DMS114 treated with DMSO at 0.1 percent for 48 hours (cell line): ENCODE measurements around the gene POFUT2.

Source experiments
- DNase-seq: peaks from one replicate; lab custom pipeline; 2025; ENCODE audit not compliant: unreplicated experiment; lab: John Stamatoyannopoulos, UW

Gene POFUT2

GRCh38 chr21:45285266-45285931 lies 2.3 kb downstream of the POFUT2 start:
- DNase-seq, result no peak

DNA sequence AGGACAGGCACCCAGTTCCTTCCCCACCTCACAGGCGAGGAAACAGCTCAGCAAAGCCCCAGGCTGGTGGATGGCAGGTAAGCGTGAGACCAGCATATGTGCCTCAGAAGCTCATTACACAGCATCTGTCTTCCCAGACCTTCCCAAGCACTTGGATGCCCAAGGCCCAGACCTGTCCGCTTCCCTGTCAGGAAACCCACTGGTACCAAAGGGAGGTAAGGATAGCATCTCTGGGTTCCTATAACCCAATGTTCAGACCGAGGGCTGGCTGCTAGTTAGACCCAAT lies 3.3 kb downstream of the POFUT2 start:
- DNase-seq, result no peak

DNA sequence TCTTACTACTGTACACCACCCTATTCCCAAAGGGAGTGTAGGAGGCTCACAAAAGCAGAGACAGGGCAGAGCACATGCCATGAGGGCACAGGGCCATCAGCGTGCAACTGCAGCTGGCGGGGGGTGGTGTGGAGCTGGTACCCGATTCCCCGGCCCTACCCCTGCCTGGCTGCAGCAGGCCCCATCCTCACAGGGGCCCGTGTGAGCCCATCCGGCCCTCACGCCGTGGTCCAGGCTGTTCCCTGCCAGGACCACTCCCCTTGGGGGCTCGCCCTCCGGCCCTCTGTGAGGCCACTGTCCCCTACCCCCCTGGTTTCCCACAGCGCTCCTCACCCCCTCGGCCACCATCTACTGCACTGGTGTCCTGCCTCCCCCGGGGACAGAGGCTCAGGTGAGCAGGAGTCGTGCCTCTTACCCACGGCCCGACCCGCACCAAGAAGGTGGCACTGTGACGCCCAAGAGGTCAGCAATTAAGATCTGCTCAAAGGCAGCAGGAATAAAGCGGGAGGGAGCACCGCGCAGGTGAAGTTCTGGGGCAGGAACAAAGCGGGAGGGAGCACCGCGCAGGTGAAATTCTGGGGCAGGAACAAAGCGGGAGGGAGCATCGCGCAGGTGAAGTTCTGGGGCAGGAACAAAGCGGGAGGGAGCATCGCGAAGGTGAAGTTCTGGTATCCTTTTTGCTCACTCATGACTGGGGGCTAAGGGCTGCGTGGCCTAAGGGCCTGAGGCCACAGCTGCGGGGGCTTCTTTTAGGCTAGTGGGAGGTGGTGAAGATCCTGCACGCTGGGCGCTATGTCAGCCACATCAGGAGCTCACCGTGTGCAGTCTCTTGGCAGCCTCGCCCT lies 3.9 kb downstream of the POFUT2 start:
- no peak for DNase-seq

- DNase-seq, result no peak
These were observed 4.6 kb downstream of the POFUT2 start for GRCh38 chr21:45283035-45283610.

DNA sequence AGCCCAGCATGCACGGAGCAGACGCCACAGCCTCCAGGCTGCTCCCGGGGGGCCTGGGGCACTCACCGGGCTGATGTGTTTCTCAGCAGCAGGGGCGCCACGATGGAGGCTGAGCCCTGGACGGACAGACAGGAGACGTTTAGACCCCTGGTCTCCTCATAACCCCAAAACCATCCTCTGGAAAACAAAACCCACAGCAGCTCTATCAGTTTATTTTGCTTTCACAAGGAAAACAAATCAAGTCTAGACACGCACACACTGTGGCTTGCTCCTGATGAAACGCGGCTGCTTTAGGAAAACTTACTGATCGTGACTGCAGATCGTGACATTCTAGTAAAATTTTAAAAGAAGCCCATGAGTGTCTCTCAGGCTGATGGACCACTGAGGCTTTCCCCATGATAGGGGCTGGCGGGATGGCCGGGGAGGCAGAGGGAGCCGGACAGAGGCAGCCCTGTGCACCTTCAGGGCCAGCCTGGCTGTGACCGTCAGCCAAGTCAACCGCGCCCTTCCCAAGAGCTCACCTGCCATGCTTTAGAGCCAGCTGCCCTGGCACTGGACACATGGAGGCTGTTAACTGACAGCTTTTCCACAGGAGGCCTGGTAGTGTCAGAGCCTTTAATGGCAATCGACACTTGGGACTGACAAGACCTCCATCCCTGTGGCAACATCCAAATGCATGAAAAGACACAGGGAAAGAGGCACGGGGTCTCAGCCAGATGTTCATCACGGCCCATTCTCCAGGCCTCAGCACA lies 5.2 kb downstream of the POFUT2 start:
- no peak for DNase-seq

GRCh38 chr21:45281411-45282282 lies 6.0 kb downstream of the POFUT2 start:
- DNase-seq, result no peak

GRCh38 chr21:45280969-45281368 lies 6.7 kb downstream of the POFUT2 start:
- no peak for DNase-seq

- no peak for DNase-seq
These were observed 7.4 kb downstream of the POFUT2 start for GRCh38 chr21:45280178-45280821.

DNA sequence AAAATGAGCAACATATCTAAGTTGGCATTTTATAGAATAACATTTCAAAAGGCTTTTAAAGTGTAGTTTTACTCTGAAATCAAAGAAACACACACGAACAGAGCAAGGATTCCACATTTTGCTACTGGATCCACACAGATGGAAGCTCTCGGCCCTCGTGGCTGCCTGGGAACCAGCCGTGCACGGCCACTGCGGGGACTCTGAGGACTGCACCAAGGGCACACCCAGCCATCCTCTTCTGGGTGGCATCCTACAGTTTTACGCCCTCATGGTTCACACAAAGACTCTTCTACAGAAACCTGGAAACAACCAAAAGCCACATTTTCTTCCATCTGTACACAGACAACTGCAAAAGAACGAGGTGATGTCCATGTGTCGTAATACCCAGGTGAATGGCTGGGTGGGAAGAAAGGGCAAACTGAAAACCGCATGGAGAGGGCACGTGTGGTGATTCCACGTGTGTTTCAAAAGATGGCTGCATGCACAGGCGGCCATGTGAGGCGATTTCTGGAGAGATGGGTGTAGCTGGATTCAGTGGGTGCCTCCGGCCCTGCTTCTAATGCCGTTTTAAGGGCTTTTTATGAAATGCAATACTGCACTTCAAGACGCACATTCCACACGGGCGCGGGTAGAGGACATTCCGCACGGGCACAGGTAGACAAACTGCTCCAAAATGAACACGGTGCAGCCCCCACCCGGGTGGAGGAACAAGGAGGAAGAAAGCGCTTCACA lies 8.1 kb downstream of the POFUT2 start:
- no peak for DNase-seq

DNA sequence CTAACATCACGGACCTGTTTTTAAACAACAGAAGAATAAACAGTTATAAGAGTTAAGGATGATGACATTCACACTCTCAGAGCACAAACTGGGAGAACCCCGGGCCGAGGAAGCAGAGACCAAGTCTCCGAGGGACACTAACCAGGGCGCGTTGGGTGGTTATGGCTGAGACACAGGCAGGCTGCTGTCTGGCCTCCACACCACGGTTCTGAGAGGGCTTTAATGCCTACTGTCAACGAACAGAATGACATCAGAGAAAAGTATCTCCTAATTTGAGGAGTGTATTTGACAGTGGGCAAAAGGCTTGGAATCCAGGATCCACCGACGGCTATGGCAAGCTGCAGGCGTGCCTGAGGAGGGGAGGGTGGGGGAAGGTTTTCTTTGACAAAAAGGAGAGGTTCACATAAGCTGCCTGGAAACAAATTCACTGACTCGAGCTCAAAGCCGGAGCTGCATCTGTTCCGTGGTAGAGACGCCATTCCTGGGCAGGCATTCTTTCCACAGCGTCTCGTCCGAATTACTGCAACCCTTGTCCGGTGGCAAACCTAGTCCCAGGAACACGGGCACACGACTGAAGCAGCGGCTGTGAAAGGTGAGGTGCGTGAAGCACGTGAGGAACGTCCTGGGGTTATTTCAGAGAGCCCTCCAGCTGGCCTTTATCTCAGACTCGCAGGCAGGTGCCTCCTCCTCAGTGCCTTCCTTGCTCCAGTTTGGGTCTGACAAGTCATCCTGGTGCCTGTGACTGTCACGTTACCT lies 9.4 kb downstream of the POFUT2 start:
- DNase-seq, result no peak

GRCh38 chr21:45277101-45278045 lies 10.3 kb downstream of the POFUT2 start:
- no peak for DNase-seq

DNA sequence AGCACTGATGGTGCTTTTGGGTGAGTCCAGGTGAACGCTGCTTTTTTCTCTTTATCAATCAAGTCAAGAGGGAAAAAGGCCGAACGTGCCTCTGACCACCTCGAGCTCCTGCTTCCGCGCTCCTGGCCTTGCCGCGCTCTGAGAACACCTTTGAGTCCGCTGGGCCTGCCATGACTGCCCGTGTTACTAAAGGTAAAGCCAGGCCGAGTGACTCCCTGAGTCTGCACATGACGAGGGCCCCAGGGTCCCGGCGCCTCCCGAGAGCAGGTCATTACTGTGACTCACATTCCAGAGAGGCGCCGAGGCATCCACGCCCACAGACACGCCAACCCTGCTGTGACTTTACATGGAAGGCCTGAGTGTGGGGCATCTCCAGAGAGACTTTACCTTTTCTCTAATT lies 11.1 kb downstream of the POFUT2 start:
- no peak for DNase-seq

DNA sequence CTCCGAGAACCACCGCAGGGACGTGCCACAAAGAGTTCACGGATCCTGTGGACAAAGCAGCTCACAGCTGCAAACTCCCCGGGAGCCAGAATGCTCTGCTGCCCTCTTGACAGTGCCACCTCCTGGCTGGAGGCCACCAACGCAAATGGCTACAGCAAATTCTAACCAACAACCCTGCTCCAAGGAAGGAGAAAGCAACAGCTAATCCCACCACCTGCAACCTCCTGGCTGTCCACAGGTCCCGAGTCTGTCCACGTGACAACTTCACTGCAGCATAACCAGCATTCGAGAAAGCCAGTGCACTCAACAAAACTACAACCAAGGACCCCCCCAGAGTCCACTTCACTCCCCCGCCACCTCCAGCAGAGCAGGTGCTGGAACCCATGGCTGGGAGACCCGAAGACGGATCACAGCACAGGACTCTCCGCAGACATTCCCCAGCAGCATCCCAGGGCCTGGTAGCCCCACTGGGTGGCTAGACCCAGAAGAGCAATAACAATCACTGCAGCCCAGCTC lies 17.3 kb downstream of the POFUT2 start:
- DNase-seq, result no peak

DNA sequence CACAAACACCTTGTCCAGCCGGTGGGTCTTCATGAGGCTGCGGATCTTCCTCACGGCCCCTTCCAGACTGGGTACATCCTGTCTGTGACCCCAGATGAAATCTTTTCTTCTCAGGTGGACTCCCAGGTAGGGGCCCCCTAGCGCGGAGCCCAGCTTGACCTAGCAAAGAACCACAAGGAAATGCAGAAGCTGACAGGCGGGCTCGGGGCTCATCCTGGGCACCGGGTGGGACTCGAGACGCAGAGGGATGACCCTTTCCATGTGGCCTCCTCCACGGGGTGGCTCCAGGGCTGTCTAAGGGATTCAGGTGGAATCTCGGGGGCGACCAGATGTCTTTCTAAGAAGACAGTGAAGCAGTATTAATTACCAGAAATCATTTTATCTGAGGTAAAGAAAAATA lies 17.8 kb downstream of the POFUT2 start:
- no peak for DNase-seq

DNA sequence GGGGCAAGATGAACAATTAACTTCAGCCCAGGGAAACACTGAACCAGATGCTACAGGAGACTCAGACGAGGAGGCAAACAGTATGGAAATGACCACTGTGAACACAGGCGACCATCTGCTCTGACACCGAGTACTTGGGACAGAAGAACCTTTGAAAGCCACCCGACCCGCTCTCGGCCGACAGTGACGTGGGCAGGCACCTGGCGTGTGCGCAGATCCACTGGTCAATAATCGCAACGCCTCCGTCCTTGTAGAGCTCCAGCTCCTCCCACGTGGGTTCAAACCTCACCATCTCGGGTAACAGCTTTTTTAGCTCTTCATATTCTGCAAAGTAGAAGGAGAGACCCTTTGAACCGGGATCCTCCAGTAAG lies 20.3 kb downstream of the POFUT2 start:
- DNase-seq, result no peak

GRCh38 chr21:45266518-45267389 lies 20.9 kb downstream of the POFUT2 start:
- no peak for DNase-seq
